ENCODE results near the gene ARMC9.

The ARMC9 gene

DNA sequence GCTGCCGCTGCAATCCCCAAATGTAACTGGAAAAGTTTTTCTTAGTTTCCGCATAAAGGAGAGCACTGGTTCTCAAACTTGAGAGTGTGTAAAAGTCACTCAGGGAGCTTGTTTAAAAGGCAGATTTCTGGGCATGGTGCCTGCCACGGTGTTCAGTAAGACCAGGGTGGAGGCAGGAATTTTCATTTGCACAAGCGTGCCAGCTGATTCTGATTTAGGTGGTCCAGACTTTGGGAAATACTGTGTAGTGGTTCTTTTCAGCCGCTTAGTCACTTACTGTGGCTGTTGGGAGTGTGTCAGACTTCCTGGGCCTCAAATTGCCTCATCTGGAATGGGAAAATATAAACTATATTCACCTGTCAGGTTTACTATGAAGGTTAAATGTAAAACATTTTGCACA, 788 bp downstream of the ARMC9 start:
- no peak overlapping the region for H2AK5ac ChIP-seq (ENCODE audit: low read depth, low read length)
- no peak overlapping the region for H3K18ac ChIP-seq (ENCODE audit: low read length)
- H3K4me3 ChIP-seq (ENCODE audit: low read length in 2 of 2), result peak overlapping the region in 1 of 2 donors; percentile 96
- peak overlapping the region; percentile 42 for H3K4me2 ChIP-seq (ENCODE audit: insufficient read depth, low read length, poor library complexity, severe bottlenecking)
- H3K9ac ChIP-seq (ENCODE audit: low read depth, low read length, poor library complexity), result no peak overlapping the region
- H2BK15ac ChIP-seq (ENCODE audit: low read length), result no peak overlapping the region
- H4K91ac ChIP-seq (ENCODE audit: low read depth, low read length, poor library complexity), result no peak overlapping the region
- H3K27me3 ChIP-seq (ENCODE audit: control insufficient read depth in 3 of 3, insufficient read depth in 3 of 3, low read depth in 1 of 3, low read length in 3 of 3), result no peaks in the 10 kb centered on the region
- peaks cover 2 to 5% of the 10 kb centered on the region in 2 donors for H3K4me1 ChIP-seq (ENCODE audit: control insufficient read depth in 2 of 2, insufficient read depth in 1 of 2, low read depth in 1 of 2, low read length in 2 of 2)
- H2BK120ac ChIP-seq (ENCODE audit: low read depth, low read length), result no peak overlapping the region
- no CpG with 5 or more reads among the region's 5 CpGs for WGBS, 2 donors (ENCODE audit: extremely low coverage in 2 of 2, insufficient read length in 2 of 2, insufficient replicate concordance in 1 of 2)
- H3K79me1 ChIP-seq (ENCODE audit: low read depth, low read length), result peaks cover 2% of the 10 kb centered on the region
- H3K23ac ChIP-seq (ENCODE audit: low read depth, low read length, poor library complexity), result no peak overlapping the region
- peaks cover 11 to 28% of the 10 kb centered on the region in 2 donors for H3K36me3 ChIP-seq (replicated peaks in 1 of 2; ENCODE audit: control insufficient read depth in 2 of 2, insufficient read depth in 2 of 2, low read length in 2 of 2)
- DNase-seq (ENCODE audit: low spot score), result no peak
- no peak overlapping the region for H3K27ac ChIP-seq (replicated peaks; ENCODE audit: low read length)
- H4K8ac ChIP-seq (ENCODE audit: low read depth, low read length), result no peak overlapping the region
- no peak overlapping the region for H3K4ac ChIP-seq (ENCODE audit: low read length)
- no peak overlapping the region for H2BK12ac ChIP-seq (ENCODE audit: low read length)
- H3K14ac ChIP-seq (ENCODE audit: low read length), result no peak overlapping the region
- H2AFZ ChIP-seq (ENCODE audit: low read length), result peak overlapping the region; percentile 96
- no peak overlapping the region for H2BK5ac ChIP-seq (ENCODE audit: low read length)
- peaks cover 0 to 2% of the 10 kb centered on the region in 2 donors for H3K9me3 ChIP-seq (replicated peaks in 1 of 2; ENCODE audit: control insufficient read depth in 2 of 2, insufficient read depth in 1 of 2, low read depth in 1 of 2, low read length in 2 of 2)

GRCh38 chr2:231200805-231201474, 2.5 kb downstream of the ARMC9 start:
- Histone ChIP-seq H2AFZ (ENCODE audit: low read length) (no peak overlapping the region), H3K18ac (ENCODE audit: low read length) (no peak overlapping the region), H3K4me2 (ENCODE audit: insufficient read depth, low read length, poor library complexity, severe bottlenecking) (no peak overlapping the region), H3K23ac (ENCODE audit: low read depth, low read length, poor library complexity) (no peak overlapping the region), H3K27me3 (ENCODE audit: control insufficient read depth in 3 of 3, insufficient read depth in 3 of 3, low read depth in 1 of 3, low read length in 3 of 3) (no peaks in the 10 kb centered on the region), H3K4me3 (ENCODE audit: low read length in 2 of 2) (no peak overlapping the region), H3K9ac (ENCODE audit: low read depth, low read length, poor library complexity) (no peak overlapping the region), H3K9me3 (replicated peaks in 1 of 2; ENCODE audit: control insufficient read depth in 2 of 2, insufficient read depth in 1 of 2, low read depth in 1 of 2, low read length in 2 of 2) (peaks cover 0 to 2% of the 10 kb centered on the region in 2 donors), H4K8ac (ENCODE audit: low read depth, low read length) (no peak overlapping the region), H2BK12ac (ENCODE audit: low read length) (no peak overlapping the region), H3K4me1 (ENCODE audit: control insufficient read depth in 2 of 2, insufficient read depth in 1 of 2, low read depth in 1 of 2, low read length in 2 of 2) (peaks cover 2 to 5% of the 10 kb centered on the region in 2 donors), H3K27ac (replicated peaks; ENCODE audit: low read length) (no peak overlapping the region), H2BK5ac (ENCODE audit: low read length) (no peak overlapping the region), H3K36me3 (replicated peaks in 1 of 2; ENCODE audit: control insufficient read depth in 2 of 2, insufficient read depth in 2 of 2, low read length in 2 of 2) (peaks cover 11 to 38% of the 10 kb centered on the region in 2 donors), H3K14ac (ENCODE audit: low read length) (no peak overlapping the region), H2AK5ac (ENCODE audit: low read depth, low read length) (no peak overlapping the region), H2BK120ac (ENCODE audit: low read depth, low read length) (no peak overlapping the region), H3K79me1 (ENCODE audit: low read depth, low read length) (peaks cover 5% of the 10 kb centered on the region), H3K4ac (ENCODE audit: low read length) (no peak overlapping the region), H2BK15ac (ENCODE audit: low read length) (no peak overlapping the region), H4K91ac (ENCODE audit: low read depth, low read length, poor library complexity) (no peak overlapping the region)
- WGBS, 2 donors (ENCODE audit: extremely low coverage in 2 of 2, insufficient read length in 2 of 2, insufficient replicate concordance in 1 of 2), result no CpG with 5 or more reads among the region's 3 CpGs
- DNase-seq (ENCODE audit: low spot score), result no peak

DNA sequence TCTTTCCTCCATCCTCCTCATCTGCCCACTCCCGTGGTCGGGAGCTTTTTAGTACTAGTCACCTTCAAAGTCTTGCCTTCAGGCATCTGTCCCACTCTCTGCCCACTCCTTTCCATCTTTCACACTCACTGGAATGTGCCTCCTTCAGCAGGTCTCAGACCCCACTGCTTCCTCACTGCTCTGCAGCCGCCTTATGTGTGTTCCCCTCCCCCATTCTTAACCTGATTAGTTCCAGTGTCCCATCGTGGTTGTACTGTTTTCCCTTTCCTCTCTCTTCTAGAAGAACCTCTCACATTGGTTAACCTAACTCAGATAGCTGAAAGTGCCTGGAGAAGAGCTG, 3.0 kb downstream of the ARMC9 start:
- H3K9me3 ChIP-seq (replicated peaks in 1 of 2; ENCODE audit: control insufficient read depth in 2 of 2, insufficient read depth in 1 of 2, low read depth in 1 of 2, low read length in 2 of 2), result peaks cover 0 to 2% of the 10 kb centered on the region in 2 donors
- H3K4ac ChIP-seq (ENCODE audit: low read length), result no peak overlapping the region
- H2AK5ac ChIP-seq (ENCODE audit: low read depth, low read length), result no peak overlapping the region
- no peak overlapping the region for H2AFZ ChIP-seq (ENCODE audit: low read length)
- H3K36me3 ChIP-seq (replicated peaks in 1 of 2; ENCODE audit: control insufficient read depth in 2 of 2, insufficient read depth in 2 of 2, low read length in 2 of 2), result peaks cover 11 to 43% of the 10 kb centered on the region in 2 donors
- H3K23ac ChIP-seq (ENCODE audit: low read depth, low read length, poor library complexity), result no peak overlapping the region
- H2BK120ac ChIP-seq (ENCODE audit: low read depth, low read length), result no peak overlapping the region
- H2BK12ac ChIP-seq (ENCODE audit: low read length), result no peak overlapping the region
- no CpG with 5 or more reads among the region's 4 CpGs for WGBS, 2 donors (ENCODE audit: extremely low coverage in 2 of 2, insufficient read length in 2 of 2, insufficient replicate concordance in 1 of 2)
- DNase-seq (ENCODE audit: low spot score), result no peak
- no peak overlapping the region for H3K4me2 ChIP-seq (ENCODE audit: insufficient read depth, low read length, poor library complexity, severe bottlenecking)
- no peak overlapping the region for H3K9ac ChIP-seq (ENCODE audit: low read depth, low read length, poor library complexity)
- H3K79me1 ChIP-seq (ENCODE audit: low read depth, low read length), result peaks cover 5% of the 10 kb centered on the region
- peaks cover 2 to 5% of the 10 kb centered on the region in 2 donors for H3K4me1 ChIP-seq (ENCODE audit: control insufficient read depth in 2 of 2, insufficient read depth in 1 of 2, low read depth in 1 of 2, low read length in 2 of 2)
- H3K4me3 ChIP-seq (ENCODE audit: low read length in 2 of 2), result no peak overlapping the region
- H3K27ac ChIP-seq (replicated peaks; ENCODE audit: low read length), result no peak overlapping the region
- no peak overlapping the region for H2BK15ac ChIP-seq (ENCODE audit: low read length)
- H2BK5ac ChIP-seq (ENCODE audit: low read length), result no peak overlapping the region
- no peaks in the 10 kb centered on the region for H3K27me3 ChIP-seq (ENCODE audit: control insufficient read depth in 3 of 3, insufficient read depth in 3 of 3, low read depth in 1 of 3, low read length in 3 of 3)
- no peak overlapping the region for H3K14ac ChIP-seq (ENCODE audit: low read length)
- H4K91ac ChIP-seq (ENCODE audit: low read depth, low read length, poor library complexity), result no peak overlapping the region
- H4K8ac ChIP-seq (ENCODE audit: low read depth, low read length), result no peak overlapping the region
- H3K18ac ChIP-seq (ENCODE audit: low read length), result no peak overlapping the region

DNA sequence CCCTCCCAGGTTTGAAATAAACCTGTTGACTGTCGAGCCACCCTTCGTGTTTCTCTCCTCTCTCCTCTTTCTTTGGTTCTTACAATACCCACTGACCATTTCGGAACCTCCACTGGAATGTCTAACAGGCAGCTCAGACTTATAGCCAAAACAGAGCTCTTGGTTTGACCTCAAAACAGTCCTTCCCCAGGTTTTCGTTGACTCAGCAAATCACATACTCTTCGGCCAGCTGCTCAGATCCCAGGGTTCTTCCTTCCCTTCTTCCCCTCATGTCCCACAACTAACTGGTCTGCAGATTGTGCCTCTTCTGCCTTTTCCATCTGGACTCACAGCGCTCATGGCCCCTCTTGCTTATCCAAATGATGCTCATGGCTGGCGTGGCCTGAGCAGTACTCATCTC, 4.7 kb downstream of the ARMC9 start:
- no peak overlapping the region for H2BK120ac ChIP-seq (ENCODE audit: low read depth, low read length)
- no peak overlapping the region for H2BK5ac ChIP-seq (ENCODE audit: low read length)
- WGBS, 2 donors (ENCODE audit: extremely low coverage in 2 of 2, insufficient read length in 2 of 2, insufficient replicate concordance in 1 of 2), result no CpG with 5 or more reads among the region's 7 CpGs
- no peak overlapping the region for H2BK12ac ChIP-seq (ENCODE audit: low read length)
- H3K4ac ChIP-seq (ENCODE audit: low read length), result no peak overlapping the region
- H3K9ac ChIP-seq (ENCODE audit: low read depth, low read length, poor library complexity), result no peak overlapping the region
- no peaks in the 10 kb centered on the region for H3K27me3 ChIP-seq (ENCODE audit: control insufficient read depth in 3 of 3, insufficient read depth in 3 of 3, low read depth in 1 of 3, low read length in 3 of 3)
- no peak overlapping the region for H3K14ac ChIP-seq (ENCODE audit: low read length)
- no peak overlapping the region for H4K8ac ChIP-seq (ENCODE audit: low read depth, low read length)
- peaks cover 5% of the 10 kb centered on the region for H3K79me1 ChIP-seq (ENCODE audit: low read depth, low read length)
- H3K4me1 ChIP-seq (ENCODE audit: control insufficient read depth in 2 of 2, insufficient read depth in 1 of 2, low read depth in 1 of 2, low read length in 2 of 2), result peaks cover 2 to 4% of the 10 kb centered on the region in 2 donors
- H3K9me3 ChIP-seq (replicated peaks in 1 of 2; ENCODE audit: control insufficient read depth in 2 of 2, insufficient read depth in 1 of 2, low read depth in 1 of 2, low read length in 2 of 2), result peaks cover 0 to 2% of the 10 kb centered on the region in 2 donors
- H3K18ac ChIP-seq (ENCODE audit: low read length), result no peak overlapping the region
- H2AK5ac ChIP-seq (ENCODE audit: low read depth, low read length), result no peak overlapping the region
- H3K4me3 ChIP-seq (ENCODE audit: low read length in 2 of 2), result no peak overlapping the region
- H3K36me3 ChIP-seq (replicated peaks in 1 of 2; ENCODE audit: control insufficient read depth in 2 of 2, insufficient read depth in 2 of 2, low read length in 2 of 2), result peaks cover 11 to 52% of the 10 kb centered on the region in 2 donors
- H2BK15ac ChIP-seq (ENCODE audit: low read length), result no peak overlapping the region
- no peak overlapping the region for H3K23ac ChIP-seq (ENCODE audit: low read depth, low read length, poor library complexity)
- H4K91ac ChIP-seq (ENCODE audit: low read depth, low read length, poor library complexity), result no peak overlapping the region
- no peak overlapping the region for H2AFZ ChIP-seq (ENCODE audit: low read length)
- H3K4me2 ChIP-seq (ENCODE audit: insufficient read depth, low read length, poor library complexity, severe bottlenecking), result no peak overlapping the region
- no peak for DNase-seq (ENCODE audit: low spot score)
- no peak overlapping the region for H3K27ac ChIP-seq (replicated peaks; ENCODE audit: low read length)
